Parathyroid adenoma (tissue), 2 donors: Measurements from ENCODE around the gene NPTXR.

ENCODE experiments used
- H2AFZ ChIP-seq: fragments of 300-600 bp; sonication (generic); one replicate; pipeline ENCODE4 v1.7.0; 2017; ENCODE audit warnings: antibody characterized with exemption, mild to moderate bottlenecking
- H3K27ac ChIP-seq: fragments of 300-600 bp; sonication (generic); one replicate; pipeline ENCODE4 v1.7.0; 2017
- H3K27me3 ChIP-seq: fragments of 300-600 bp; sonication (generic); one replicate; pipeline ENCODE4 v1.7.0; 2017; ENCODE audit warnings: low read length; ENCODE audit not compliant: control insufficient read depth, insufficient read depth
- H3K36me3 ChIP-seq: fragments of 300-600 bp; sonication (generic); one replicate; pipeline ENCODE4 v1.7.0; 2017; ENCODE audit warnings: low read length; ENCODE audit not compliant: control insufficient read depth, insufficient read depth
- H3K4me1 ChIP-seq: fragments of 300-600 bp; sonication (generic); one replicate; pipeline ENCODE4 v1.7.0; 2017; ENCODE audit warnings: control low read depth
- H3K4me2 ChIP-seq: fragments of 300-600 bp; sonication (generic); one replicate; pipeline ENCODE4 v1.7.0; 2017; ENCODE audit warnings: low read length
- H3K4me3 ChIP-seq: fragments of 300-600 bp; sonication (generic); one replicate; pipeline ENCODE4 v1.7.0; 2017; ENCODE audit warnings: low read depth, low read length
- H3K79me2 ChIP-seq: fragments of 300-600 bp; sonication (generic); one replicate; pipeline ENCODE4 v1.7.0; 2017; ENCODE audit warnings: control low read depth
- H3K9ac ChIP-seq: fragments of 300-600 bp; sonication (generic); one replicate; pipeline ENCODE4 v1.7.0; 2017; ENCODE audit warnings: mild to moderate bottlenecking
- H3K9me3 ChIP-seq: fragments of 300-600 bp; sonication (generic); one replicate; pipeline ENCODE4 v1.7.0; 2017; ENCODE audit warnings: low read length; ENCODE audit not compliant: control insufficient read depth
- CTCF ChIP-seq: fragments of 300-600 bp; sonication (generic); IDR thresholded peaks from one replicate; pipeline ENCODE4 v1.7.0; 2017; ENCODE audit warnings: antibody characterized with exemption, mild to moderate bottlenecking
- donor health status: primary hyperparathyroidism.

The NPTXR gene

DNA sequence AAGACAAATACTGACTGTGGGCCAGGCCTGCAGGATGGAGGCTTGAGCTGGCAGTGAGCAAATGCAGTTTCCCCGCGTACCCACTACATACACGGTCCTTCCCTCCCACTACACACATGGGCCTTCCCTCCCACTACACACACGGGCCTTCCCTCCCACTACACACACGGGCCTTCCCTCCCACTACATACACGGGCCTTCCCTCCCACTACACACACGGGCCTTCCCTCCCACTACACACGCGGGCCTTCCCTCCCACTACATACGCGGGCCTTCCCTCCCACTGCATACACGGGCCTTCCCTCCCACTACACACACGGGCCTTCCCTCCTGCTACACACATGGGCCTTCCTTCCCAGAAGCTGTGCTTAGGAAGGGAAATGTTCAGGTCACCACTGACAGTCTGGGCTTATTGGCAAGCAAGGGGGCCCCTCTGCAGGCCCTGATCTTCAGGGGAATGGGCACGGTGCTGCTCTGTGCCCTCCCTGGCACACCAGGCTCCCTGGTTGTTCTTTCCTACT, 60.7 kb downstream of the NPTXR start:
- H3K4me3 ChIP-seq, result no peak overlapping the region
- no peak overlapping the region for H2AFZ ChIP-seq
- H3K27me3 ChIP-seq, result no peaks in the 10 kb centered on the region
- no peak overlapping the region for H3K27ac ChIP-seq
- H3K9me3 ChIP-seq, result no peaks in the 10 kb centered on the region
- H3K79me2 ChIP-seq, result peaks cover 2% of the 10 kb centered on the region
- TF ChIP-seq CTCF, result no peak
- no peaks in the 10 kb centered on the region for H3K36me3 ChIP-seq
- H3K4me1 ChIP-seq, result no peaks in the 10 kb centered on the region
- H3K9ac ChIP-seq, result no peak overlapping the region
- H3K4me2 ChIP-seq, result no peak overlapping the region

DNA sequence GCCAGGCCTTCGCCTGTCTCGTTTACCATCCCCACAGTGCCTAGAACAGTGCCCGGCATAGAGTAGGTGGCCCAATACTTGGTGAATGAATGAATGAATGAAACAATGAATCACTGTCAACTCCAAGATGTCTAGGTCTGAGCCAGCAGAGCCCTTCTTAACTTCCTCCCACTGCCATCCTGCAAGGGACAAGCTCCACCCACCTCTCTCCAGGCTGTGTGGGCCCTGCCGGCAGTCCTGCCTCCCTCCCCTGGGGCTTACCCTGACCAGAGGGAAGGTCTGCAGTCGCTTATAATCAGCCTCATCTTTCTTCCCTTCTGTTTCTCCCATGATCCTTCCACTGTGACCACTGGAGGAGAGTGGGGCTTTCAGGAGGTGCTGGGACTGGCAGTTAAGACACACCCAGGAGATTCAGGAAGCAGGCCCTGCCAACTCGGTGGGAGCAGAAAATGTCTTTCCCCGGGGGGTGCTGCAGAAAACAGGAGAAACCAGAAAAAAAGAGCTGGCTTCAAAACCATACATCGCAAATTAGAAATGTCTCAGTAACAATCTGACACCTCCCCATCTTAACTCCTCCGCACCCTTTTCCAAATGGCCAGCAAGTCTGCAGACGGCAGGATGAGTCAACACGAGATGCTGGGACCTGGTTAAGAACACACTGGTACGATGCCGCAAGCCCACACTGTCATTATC, 61.3 kb downstream of the NPTXR start:
- H3K27ac ChIP-seq, result no peak overlapping the region

GRCh38 chr22:38781033-38781432, 62.8 kb downstream of the NPTXR start:
- Histone ChIP-seq H3K4me3 (no peak overlapping the region), H3K36me3 (no peaks in the 10 kb centered on the region), H3K9me3 (no peaks in the 10 kb centered on the region), H2AFZ (no peak overlapping the region), H3K4me1 (no peaks in the 10 kb centered on the region), H3K4me2 (no peak overlapping the region), H3K79me2 (peaks cover 2% of the 10 kb centered on the region), H3K27ac (no peak overlapping the region), H3K9ac (no peak overlapping the region), H3K27me3 (no peaks in the 10 kb centered on the region)
- no peak for TF ChIP-seq CTCF

More for the DNA sequence above, 61.3 kb downstream of the NPTXR start:
- no peaks in the 10 kb centered on the region for H3K27me3 ChIP-seq
- no peak overlapping the region for H2AFZ ChIP-seq
- no peaks in the 10 kb centered on the region for H3K9me3 ChIP-seq
- no peaks in the 10 kb centered on the region for H3K4me1 ChIP-seq
- no peaks in the 10 kb centered on the region for H3K36me3 ChIP-seq
- H3K79me2 ChIP-seq, result peaks cover 2% of the 10 kb centered on the region
- H3K9ac ChIP-seq, result no peak overlapping the region
- no peak overlapping the region for H3K4me3 ChIP-seq
- no peak for TF ChIP-seq CTCF
- no peak overlapping the region for H3K4me2 ChIP-seq

- Histone ChIP-seq H3K4me3 (no peak overlapping the region), H3K9ac (no peak overlapping the region), H3K4me1 (no peaks in the 10 kb centered on the region), H3K27ac (no peak overlapping the region), H3K4me2 (no peak overlapping the region), H2AFZ (no peak overlapping the region), H3K36me3 (no peaks in the 10 kb centered on the region), H3K9me3 (no peaks in the 10 kb centered on the region), H3K27me3 (no peaks in the 10 kb centered on the region), H3K79me2 (no peaks in the 10 kb centered on the region)
- no peak for TF ChIP-seq CTCF
These were observed 66.6 kb downstream of the NPTXR start for GRCh38 chr22:38777087-38777671.
